ENCODE results near the gene NDUFS5.
"Not testable (repeated sequence)": the region's sequence is repeated elsewhere in the genome, so short reads cannot be mapped to it uniquely, and the experiment has no call there.

NDUFS5 gene

GRCh38 chr1:39026051-39026865, at the start of gene NDUFS5:
TSS of gene NDUFS5 (plus strand) at chr1:39026350. CDS start at chr1:39028725, 2,375 bp downstream.
- DNase-seq: peak; percentile 96

GRCh38 chr1:38977399-38978244, 48.5 kb upstream of the NDUFS5 start:
- not testable (repeated sequence) for DNase-seq

GRCh38 chr1:38978245-38978542, 48.0 kb upstream of the NDUFS5 start:
- not testable (repeated sequence) for DNase-seq

GRCh38 chr1:38979380-38979779, 46.8 kb upstream of the NDUFS5 start:
- DNase-seq: not testable (repeated sequence)

GRCh38 chr1:38989979-38990378, 36.2 kb upstream of the NDUFS5 start:
- DNase-seq: no peak

- no peak for DNase-seq
Observed at GRCh38 chr1:38990386-38990737, 35.8 kb upstream of the NDUFS5 start.

GRCh38 chr1:38990738-38991637, 35.2 kb upstream of the NDUFS5 start, which contains the start of gene AKIRIN1:
TSS of gene AKIRIN1 (plus strand) at chr1:38991276. CDS start at chr1:38991381, 105 bp downstream.
- peak; percentile 98 for DNase-seq

GRCh38 chr1:38991638-38992411, 34.3 kb upstream of the NDUFS5 start:
- DNase-seq: peak; percentile 79

GRCh38 chr1:38992412-38993111, 33.6 kb upstream of the NDUFS5 start:
- no peak for DNase-seq

GRCh38 chr1:38994196-38994595, 32.0 kb upstream of the NDUFS5 start:
- DNase-seq: no peak

GRCh38 chr1:38997034-38997900, 28.9 kb upstream of the NDUFS5 start:
- no peak for DNase-seq

GRCh38 chr1:38997901-38998190, 28.3 kb upstream of the NDUFS5 start:
- DNase-seq: no peak

GRCh38 chr1:39001516-39002421, 24.4 kb upstream of the NDUFS5 start:
- no peak for DNase-seq

GRCh38 chr1:39003281-39003680, 22.9 kb upstream of the NDUFS5 start:
- no peak for DNase-seq

GRCh38 chr1:39003794-39004193, 22.4 kb upstream of the NDUFS5 start:
- DNase-seq: no peak

GRCh38 chr1:39006287-39006686, 19.9 kb upstream of the NDUFS5 start:
- DNase-seq: no peak

- no peak for DNase-seq
Observed at GRCh38 chr1:39006726-39007645, 19.2 kb upstream of the NDUFS5 start.

GRCh38 chr1:39014956-39015355, 11.2 kb upstream of the NDUFS5 start:
- not testable (repeated sequence) for DNase-seq
